Measurements from ENCODE around the gene PAWR. TPM values are rescaled to one million over a fixed set of nuclear protein-coding genes. Genes with fewer than 3 reads are reported as not detected.
"Not testable (repeated sequence)": the region's sequence is repeated elsewhere in the genome, so short reads cannot be mapped to it uniquely, and the experiment has no call there.

The PAWR gene
- total and polyA plus RNA-seq, 2 experiments from 2014 or later = 149 to 180 TPM

DNA sequence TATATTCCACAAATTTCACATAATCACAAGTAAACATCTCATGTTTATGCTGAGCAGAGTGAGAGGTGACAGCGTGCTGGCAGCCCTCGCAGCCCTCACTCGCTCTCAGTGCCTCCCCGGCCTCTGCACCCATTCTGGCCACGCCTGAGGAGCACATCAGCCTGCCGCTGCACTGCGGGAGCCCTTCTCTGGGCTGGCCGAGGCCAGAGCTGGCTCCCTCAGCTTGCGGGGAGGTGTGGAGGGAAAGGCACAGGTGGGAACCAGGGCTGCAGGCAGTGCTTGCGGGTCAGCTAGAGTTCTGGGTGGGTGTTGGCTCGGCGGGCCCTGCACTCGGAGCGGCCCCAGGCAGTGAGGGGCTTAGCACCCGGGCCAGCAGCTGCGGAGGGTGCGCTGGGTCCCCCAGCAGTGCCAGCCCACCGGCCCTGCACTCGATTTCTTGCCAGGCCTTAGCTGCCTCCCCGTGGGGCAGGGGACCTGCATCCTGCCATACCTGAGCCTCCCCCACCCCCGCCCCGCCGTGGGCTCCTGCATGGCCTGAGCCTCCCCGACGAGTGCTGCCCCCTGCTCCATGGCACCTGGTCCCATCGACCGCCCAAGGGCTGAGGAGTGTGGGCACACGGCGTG lies 125.9 kb downstream of the PAWR start:
- H3K4me2 ChIP-seq; H3K9me2 ChIP-seq (ENCODE audit: insufficient read depth); H3K27me3 Mint-ChIP-seq (ENCODE audit: insufficient read depth, low read depth, poor library complexity); H3F3A ChIP-seq (replicated peaks; ENCODE audit: low read depth); H3K4me1 Mint-ChIP-seq; DNase-seq (ENCODE audit: low spot score); ATAC-seq; H2AFZ ChIP-seq; H3K4me1 ChIP-seq (ENCODE audit: insufficient read depth); H3K4me3 ChIP-seq; H3K27ac Mint-ChIP-seq; H3K27ac ChIP-seq (ENCODE audit: low read depth); H4K20me1 ChIP-seq (replicated peaks; ENCODE audit: insufficient read depth); H3K4me3 Mint-ChIP-seq; H3K27me3 ChIP-seq (ENCODE audit: insufficient read depth): not testable (repeated sequence)
- Mint-ChIP-seq H3K9me3 (peaks cover 69% of the 10 kb centered on the region), H3K36me3 (ENCODE audit: low read depth) (peaks cover 96% of the 10 kb centered on the region)
- Histone ChIP-seq H3K36me3 (ENCODE audit: insufficient read depth) (peaks cover 68% of the 10 kb centered on the region), H3K79me2 (replicated peaks; ENCODE audit: insufficient read depth) (0 out of 2 replicates have a peak, but pooled peaks cover 15% of the 10 kb centered on the region)

DNA sequence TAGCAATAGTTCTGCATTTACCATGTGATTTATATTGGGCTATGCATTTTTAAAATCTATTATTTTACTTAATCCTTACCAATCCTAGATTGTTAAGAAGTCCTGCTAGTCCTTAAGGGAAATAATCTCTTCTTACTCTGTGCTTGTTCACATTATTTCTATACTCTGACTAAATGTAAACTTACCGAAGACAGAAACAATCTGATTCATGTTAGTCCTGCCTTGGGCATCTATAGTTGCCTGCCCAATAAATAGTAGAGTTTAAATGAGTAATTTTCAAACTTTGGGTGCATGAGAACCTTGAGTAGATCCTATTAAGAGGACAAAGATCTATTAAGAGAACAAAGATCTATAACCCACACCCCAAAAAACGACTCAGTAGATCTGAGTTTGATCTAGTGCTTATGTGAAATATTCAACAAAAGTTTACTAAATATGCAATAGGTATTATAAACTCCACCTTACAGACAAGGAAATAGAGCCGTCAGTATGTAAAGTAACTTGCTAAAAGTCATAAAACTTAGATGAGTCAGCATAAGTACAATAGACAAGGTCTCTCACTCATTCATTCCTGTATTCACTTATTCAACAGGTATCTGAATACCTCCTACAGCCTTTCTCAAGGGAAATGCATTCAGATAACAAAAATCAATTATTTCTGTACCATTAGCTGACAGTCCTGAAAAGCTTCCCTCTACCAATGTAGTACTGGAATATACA lies 127.6 kb downstream of the PAWR start:
- Histone ChIP-seq H3K4me2 (no peak overlapping the region), H3K79me2 (replicated peaks; ENCODE audit: insufficient read depth) (0 out of 2 replicates have a peak, but pooled peaks cover 15% of the 10 kb centered on the region), H2AFZ (no peak overlapping the region), H3K9me2 (ENCODE audit: insufficient read depth) (no peaks in the 10 kb centered on the region), H4K20me1 (replicated peaks; ENCODE audit: insufficient read depth) (no peaks in the 10 kb centered on the region), H3K27me3 (ENCODE audit: insufficient read depth) (no peaks in the 10 kb centered on the region), H3K27ac (ENCODE audit: low read depth) (no peak overlapping the region), H3K4me1 (ENCODE audit: insufficient read depth) (peaks cover 12% of the 10 kb centered on the region), H3K36me3 (ENCODE audit: insufficient read depth) (peaks cover 67% of the 10 kb centered on the region), H3K4me3 (no peak overlapping the region), H3F3A (replicated peaks; ENCODE audit: low read depth) (peaks cover 4% of the 10 kb centered on the region; the same call in 1 of the 2 replicates)
- Mint-ChIP-seq H3K27ac (no peak overlapping the region), H3K9me3 (peaks cover 78% of the 10 kb centered on the region), H3K36me3 (ENCODE audit: low read depth) (peaks cover 95% of the 10 kb centered on the region), H3K4me3 (no peak overlapping the region), H3K4me1 (peaks cover 10% of the 10 kb centered on the region), H3K27me3 (ENCODE audit: insufficient read depth, low read depth, poor library complexity) (peaks cover 10% of the 10 kb centered on the region)
- ATAC-seq (no peak), DNase-seq (ENCODE audit: low spot score) (no peak)
- TF ChIP-seq, protein P1, sequence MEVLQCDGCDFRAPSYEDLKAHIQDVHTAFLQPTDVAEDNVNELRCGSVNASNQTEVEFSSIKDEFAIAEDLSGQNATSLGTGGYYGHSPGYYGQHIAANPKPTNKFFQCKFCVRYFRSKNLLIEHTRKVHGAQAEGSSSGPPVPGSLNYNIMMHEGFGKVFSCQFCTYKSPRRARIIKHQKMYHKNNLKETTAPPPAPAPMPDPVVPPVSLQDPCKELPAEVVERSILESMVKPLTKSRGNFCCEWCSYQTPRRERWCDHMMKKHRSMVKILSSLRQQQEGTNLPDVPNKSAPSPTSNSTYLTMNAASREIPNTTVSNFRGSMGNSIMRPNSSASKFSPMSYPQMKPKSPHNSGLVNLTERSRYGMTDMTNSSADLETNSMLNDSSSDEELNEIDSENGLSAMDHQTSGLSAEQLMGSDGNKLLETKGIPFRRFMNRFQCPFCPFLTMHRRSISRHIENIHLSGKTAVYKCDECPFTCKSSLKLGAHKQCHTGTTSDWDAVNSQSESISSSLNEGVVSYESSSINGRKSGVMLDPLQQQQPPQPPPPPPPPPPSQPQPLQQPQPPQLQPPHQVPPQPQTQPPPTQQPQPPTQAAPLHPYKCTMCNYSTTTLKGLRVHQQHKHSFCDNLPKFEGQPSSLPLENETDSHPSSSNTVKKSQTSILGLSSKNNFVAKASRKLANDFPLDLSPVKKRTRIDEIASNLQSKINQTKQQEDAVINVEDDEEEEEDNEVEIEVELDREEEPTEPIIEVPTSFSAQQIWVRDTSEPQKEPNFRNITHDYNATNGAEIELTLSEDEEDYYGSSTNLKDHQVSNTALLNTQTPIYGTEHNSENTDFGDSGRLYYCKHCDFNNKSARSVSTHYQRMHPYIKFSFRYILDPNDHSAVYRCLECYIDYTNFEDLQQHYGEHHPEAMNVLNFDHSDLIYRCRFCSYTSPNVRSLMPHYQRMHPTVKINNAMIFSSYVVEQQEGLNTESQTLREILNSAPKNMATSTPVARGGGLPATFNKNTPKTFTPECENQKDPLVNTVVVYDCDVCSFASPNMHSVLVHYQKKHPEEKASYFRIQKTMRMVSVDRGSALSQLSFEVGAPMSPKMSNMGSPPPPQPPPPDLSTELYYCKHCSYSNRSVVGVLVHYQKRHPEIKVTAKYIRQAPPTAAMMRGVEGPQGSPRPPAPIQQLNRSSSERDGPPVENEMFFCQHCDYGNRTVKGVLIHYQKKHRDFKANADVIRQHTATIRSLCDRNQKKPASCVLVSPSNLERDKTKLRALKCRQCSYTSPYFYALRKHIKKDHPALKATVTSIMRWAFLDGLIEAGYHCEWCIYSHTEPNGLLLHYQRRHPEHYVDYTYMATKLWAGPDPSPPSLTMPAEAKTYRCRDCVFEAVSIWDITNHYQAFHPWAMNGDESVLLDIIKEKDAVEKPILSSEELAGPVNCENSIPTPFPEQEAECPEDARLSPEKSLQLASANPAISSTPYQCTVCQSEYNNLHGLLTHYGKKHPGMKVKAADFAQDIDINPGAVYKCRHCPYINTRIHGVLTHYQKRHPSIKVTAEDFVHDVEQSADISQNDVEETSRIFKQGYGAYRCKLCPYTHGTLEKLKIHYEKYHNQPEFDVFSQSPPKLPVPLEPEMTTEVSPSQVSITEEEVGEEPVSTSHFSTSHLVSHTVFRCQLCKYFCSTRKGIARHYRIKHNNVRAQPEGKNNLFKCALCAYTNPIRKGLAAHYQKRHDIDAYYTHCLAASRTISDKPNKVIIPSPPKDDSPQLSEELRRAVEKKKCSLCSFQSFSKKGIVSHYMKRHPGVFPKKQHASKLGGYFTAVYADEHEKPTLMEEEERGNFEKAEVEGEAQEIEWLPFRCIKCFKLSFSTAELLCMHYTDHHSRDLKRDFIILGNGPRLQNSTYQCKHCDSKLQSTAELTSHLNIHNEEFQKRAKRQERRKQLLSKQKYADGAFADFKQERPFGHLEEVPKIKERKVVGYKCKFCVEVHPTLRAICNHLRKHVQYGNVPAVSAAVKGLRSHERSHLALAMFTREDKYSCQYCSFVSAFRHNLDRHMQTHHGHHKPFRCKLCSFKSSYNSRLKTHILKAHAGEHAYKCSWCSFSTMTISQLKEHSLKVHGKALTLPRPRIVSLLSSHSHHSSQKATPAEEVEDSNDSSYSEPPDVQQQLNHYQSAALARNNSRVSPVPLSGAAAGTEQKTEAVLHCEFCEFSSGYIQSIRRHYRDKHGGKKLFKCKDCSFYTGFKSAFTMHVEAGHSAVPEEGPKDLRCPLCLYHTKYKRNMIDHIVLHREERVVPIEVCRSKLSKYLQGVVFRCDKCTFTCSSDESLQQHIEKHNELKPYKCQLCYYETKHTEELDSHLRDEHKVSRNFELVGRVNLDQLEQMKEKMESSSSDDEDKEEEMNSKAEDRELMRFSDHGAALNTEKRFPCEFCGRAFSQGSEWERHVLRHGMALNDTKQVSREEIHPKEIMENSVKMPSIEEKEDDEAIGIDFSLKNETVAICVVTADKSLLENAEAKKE (CRISPR knock-in tag; IDR thresholded peaks at IDR 0.05) = no peak
